ENCODE measurements around the gene HPX.

HPX gene

DNA sequence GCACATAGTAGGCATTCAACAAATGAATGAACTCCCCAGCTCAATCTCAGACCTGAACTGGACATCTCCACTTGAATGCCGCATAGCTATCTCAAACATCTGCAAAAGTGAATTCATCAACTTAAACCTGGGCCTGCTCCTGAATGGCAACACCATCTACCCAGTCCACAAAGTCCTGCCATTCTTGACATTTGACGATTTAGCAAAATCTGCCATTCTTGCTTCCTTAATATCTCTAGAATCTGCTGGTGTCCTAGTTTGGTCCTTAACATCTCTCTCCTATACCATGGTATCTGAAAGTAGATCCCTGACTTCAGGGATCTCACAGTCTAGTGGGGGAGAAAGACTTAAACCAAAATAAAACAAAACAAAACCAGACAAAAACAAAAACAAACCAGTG, 12.4 kb upstream of the HPX start:
- Mint-ChIP-seq H3K27ac (no peak overlapping the region), H3K4me1 (ENCODE audit: low read depth) (no peaks in the 10 kb centered on the region), H3K9me3 (no peaks in the 10 kb centered on the region), H3K36me3 (ENCODE audit: low read depth) (no peaks in the 10 kb centered on the region), H3K4me3 (no peak overlapping the region), H3K27me3 (ENCODE audit: low read depth) (no peaks in the 10 kb centered on the region)
- DNase-seq (ENCODE audit: low spot score): no peak

DNA sequence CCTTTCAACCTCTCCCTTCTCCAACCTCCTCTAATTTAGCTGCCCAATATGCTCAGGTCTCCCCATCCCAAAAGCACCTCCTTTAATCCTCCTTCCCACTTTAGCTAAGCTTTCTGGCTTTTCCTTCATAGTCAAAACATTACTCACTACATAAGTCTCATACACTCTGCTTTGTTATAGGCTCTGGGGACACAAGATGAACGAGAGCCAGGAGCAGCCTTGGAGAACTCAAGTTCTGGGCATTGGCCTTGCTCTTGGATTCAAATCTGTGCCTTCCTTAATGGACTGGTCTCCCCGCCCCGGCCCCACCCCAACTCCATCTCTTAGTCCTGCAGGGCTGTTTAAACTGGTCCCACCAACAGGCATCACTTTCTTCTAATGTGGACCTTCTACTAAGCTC, 11.4 kb upstream of the HPX start:
- Mint-ChIP-seq H3K27ac (no peak overlapping the region), H3K9me3 (no peaks in the 10 kb centered on the region), H3K27me3 (ENCODE audit: low read depth) (no peaks in the 10 kb centered on the region), H3K4me1 (ENCODE audit: low read depth) (no peaks in the 10 kb centered on the region), H3K4me3 (no peak overlapping the region), H3K36me3 (ENCODE audit: low read depth) (no peaks in the 10 kb centered on the region)
- no peak for DNase-seq (ENCODE audit: low spot score)

DNA sequence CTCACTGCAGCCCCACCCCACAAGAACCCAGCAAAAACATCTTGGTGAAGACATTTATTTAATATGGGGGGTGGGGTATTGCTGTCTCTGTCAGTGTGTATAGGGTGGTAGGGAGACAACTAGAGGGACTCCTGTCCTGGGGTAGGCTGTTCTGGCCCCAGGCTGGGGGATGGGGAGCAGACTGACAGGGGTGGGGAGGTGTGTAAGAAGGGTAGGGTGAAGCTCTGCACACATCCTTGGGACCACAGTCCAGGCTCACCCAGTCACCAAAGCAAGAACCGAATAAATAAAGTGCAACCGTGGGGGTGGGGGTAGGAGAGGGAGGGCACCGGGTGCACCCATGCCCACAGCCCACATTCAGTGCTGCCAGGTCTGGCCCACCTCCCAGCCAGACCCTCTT, 7.8 kb upstream of the HPX start:
- peaks cover 10% of the 10 kb centered on the region for H3K27me3 Mint-ChIP-seq (ENCODE audit: low read depth)
- H3K36me3 Mint-ChIP-seq (ENCODE audit: low read depth): no peaks in the 10 kb centered on the region
- no peaks in the 10 kb centered on the region for H3K4me1 Mint-ChIP-seq (ENCODE audit: low read depth)
- H3K9me3 Mint-ChIP-seq: no peaks in the 10 kb centered on the region
- H3K27ac Mint-ChIP-seq: no peak overlapping the region
- H3K4me3 Mint-ChIP-seq: no peak overlapping the region
- no peak for DNase-seq (ENCODE audit: low spot score)

DNA sequence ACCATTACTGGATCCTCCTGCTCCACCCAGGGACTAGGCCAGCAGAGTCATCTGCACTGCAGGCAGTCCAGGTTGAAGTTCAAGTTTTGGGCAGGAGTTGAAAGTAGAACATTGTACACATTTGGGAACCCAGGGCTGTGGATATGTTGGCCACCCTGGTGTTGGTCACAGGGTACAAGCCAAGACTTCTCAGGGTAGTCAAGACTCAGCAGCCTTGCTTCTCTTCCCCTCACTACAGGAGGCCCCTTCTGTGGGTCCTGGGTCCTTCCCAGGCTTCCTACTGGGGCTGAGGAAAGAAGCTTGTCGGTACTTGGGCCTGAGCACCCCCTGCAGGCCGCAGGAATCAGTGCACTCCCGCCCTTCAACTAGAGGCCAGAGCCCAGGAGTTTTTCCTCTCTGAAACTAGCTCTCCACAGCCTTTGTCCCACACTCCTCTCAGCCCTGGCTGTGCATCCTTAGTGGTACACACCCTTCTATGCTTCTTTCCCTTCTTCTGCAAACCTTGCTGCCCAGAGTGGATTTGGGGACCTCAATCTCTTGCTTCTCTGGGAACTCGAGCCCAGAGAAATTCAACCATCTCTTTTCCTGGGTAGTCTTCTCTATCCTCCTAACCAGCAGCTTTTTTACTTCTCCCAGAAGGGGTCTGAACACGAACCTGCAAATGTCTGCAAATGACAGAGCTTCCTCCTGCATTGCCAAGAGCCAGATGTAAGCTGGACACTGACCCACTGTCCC, 2.6 kb upstream of the HPX start:
- Mint-ChIP-seq H3K36me3 (ENCODE audit: low read depth) (no peaks in the 10 kb centered on the region), H3K4me3 (no peak overlapping the region), H3K27ac (no peak overlapping the region), H3K9me3 (no peaks in the 10 kb centered on the region), H3K4me1 (ENCODE audit: low read depth) (peaks cover 2% of the 10 kb centered on the region), H3K27me3 (ENCODE audit: low read depth) (peaks cover 10% of the 10 kb centered on the region)
- peak; percentile 25 for DNase-seq (ENCODE audit: low spot score)

DNA sequence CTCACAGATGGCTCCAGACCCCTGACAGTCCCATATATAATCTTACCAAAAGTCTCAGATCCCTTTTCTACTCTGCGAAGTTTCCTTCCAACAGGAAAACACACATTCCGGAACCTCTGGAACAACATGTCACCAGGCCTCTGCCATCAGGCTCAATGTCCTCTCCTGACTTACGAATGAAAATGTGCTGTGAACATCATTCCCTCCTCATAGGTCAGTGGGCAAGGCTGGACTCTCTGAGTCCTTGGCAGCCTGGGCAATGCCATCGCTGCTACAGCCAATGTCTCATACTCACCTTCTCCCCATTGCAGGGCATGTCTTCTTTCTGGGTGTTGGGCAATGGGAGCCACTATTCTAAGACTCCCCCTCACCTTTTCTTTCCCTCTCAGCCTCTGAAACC, 1.7 kb upstream of the HPX start:
- H3K36me3 Mint-ChIP-seq (ENCODE audit: low read depth): no peaks in the 10 kb centered on the region
- no peak overlapping the region for H3K4me3 Mint-ChIP-seq
- no peak for DNase-seq (ENCODE audit: low spot score)
- H3K9me3 Mint-ChIP-seq: no peaks in the 10 kb centered on the region
- peaks cover 2% of the 10 kb centered on the region for H3K4me1 Mint-ChIP-seq (ENCODE audit: low read depth)
- no peak overlapping the region for H3K27ac Mint-ChIP-seq
- peaks cover 10% of the 10 kb centered on the region for H3K27me3 Mint-ChIP-seq (ENCODE audit: low read depth)

DNA sequence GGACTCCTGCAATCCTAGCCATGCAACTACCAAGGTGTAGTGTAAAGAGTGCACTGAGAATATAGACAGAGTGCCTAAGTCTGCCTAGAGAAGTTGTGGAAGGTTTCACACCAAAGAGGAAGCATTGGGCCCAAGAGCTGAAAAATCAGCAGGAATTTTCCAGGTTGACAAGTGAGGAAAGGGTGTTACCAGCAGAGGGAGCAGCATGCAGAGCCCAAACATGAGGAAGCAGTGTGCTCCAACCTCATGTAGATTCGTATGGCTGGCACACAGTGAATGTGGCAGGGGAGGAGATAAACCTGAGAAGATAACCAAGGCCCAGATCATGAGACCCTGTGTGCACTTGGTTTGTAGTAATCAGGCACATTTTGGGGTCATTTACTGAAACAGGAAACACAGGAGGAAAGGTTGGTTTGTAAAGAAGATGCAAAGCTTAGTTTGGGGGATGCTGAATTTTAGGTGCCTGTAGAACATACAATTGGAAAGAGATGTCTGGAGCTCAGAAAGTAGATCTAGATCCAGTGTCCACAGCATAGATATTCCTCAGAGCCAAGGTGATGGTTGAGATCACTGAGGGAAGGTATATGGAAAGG, 1.7 kb downstream of the HPX start:
- no peak overlapping the region for H3K27ac Mint-ChIP-seq
- no peak overlapping the region for H3K4me3 Mint-ChIP-seq
- no peaks in the 10 kb centered on the region for H3K27me3 Mint-ChIP-seq (ENCODE audit: low read depth)
- H3K4me1 Mint-ChIP-seq (ENCODE audit: low read depth): peaks cover 6% of the 10 kb centered on the region
- peak; percentile 11 for DNase-seq (ENCODE audit: low spot score)
- no peaks in the 10 kb centered on the region for H3K9me3 Mint-ChIP-seq
- no peaks in the 10 kb centered on the region for H3K36me3 Mint-ChIP-seq (ENCODE audit: low read depth)

DNA sequence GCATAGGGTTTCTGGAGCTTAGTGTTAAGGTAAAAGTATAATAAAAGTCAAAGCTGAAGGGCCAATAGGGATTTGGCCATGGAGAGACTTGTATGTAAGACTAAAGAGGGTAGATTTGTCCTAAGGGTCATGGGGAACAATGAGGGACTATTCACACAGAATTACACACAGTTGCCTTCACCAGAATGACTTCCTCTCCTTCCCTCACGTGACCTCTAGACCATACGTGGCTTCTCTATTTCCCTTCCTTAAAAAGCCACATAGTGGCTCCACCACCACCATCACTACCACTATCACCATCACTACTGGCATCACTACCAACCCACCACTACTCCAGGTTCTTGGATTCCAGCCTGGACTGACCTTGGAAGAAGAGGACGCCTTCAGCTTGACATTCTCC, 2.8 kb downstream of the HPX start:
- no peak for DNase-seq (ENCODE audit: low spot score)
- H3K4me3 Mint-ChIP-seq: no peak overlapping the region
- H3K4me1 Mint-ChIP-seq (ENCODE audit: low read depth): peaks cover 6% of the 10 kb centered on the region
- no peaks in the 10 kb centered on the region for H3K9me3 Mint-ChIP-seq
- no peaks in the 10 kb centered on the region for H3K36me3 Mint-ChIP-seq (ENCODE audit: low read depth)
- no peak overlapping the region for H3K27ac Mint-ChIP-seq
- H3K27me3 Mint-ChIP-seq (ENCODE audit: low read depth): no peaks in the 10 kb centered on the region

DNA sequence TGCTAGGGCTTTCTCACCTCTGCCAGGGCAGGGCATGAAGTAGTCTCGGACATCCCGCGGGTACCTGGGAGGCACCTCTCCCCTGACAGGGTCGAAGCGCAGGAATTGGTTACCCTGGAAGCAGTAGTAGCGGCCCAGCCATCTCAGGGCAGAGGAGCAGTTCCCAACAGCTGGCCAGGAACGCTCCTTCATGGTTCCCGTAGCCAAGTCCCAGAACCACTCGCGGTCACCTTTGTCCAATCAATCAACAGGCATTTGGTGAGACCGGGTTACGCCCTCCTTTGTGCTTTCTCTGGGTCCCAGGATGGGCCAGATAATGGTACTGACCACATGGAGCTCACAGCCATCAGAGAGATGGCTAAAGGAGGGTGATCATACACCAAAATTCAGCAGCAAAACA, 3.4 kb downstream of the HPX start:
- no peak overlapping the region for H3K4me3 Mint-ChIP-seq
- no peaks in the 10 kb centered on the region for H3K27me3 Mint-ChIP-seq (ENCODE audit: low read depth)
- H3K36me3 Mint-ChIP-seq (ENCODE audit: low read depth): no peaks in the 10 kb centered on the region
- no peak overlapping the region for H3K27ac Mint-ChIP-seq
- peaks cover 8% of the 10 kb centered on the region for H3K4me1 Mint-ChIP-seq (ENCODE audit: low read depth)
- H3K9me3 Mint-ChIP-seq: no peaks in the 10 kb centered on the region
- DNase-seq (ENCODE audit: low spot score): no peak

DNA sequence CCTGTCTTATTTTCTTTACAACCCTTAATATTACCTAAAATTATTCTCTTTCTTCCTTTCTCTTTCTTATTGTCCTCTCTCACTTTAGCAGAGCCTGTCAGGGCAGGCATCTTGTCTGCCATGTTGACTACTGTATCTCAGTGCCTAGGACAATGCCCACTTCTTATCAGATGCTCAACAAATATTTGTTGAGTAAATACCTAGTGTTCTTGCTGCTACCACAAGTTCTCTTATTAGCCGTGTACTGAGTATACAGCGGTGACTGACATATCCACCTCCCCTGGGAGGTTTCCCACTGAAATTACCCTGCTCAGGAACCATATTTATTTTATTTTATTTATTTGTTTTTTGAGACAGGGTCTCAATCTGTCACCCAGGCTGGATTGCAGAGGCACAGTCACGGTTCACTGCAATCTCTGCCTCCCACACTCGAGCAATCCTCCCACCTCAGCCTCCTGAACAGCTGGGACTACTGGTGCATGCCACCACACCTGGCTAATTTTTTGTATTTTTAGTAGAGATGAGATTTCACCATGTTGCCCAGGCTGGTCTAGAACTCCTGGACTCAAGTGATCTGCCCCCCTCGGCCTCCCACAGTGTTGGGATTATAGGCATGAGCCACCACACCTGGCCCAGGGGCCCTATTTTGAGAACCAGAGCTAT, 6.7 kb downstream of the HPX start:
- DNase-seq (ENCODE audit: low spot score): no peak
- Mint-ChIP-seq H3K4me3 (no peak overlapping the region), H3K27me3 (ENCODE audit: low read depth) (no peaks in the 10 kb centered on the region), H3K4me1 (ENCODE audit: low read depth) (peaks cover 6% of the 10 kb centered on the region), H3K9me3 (no peaks in the 10 kb centered on the region), H3K27ac (no peak overlapping the region), H3K36me3 (ENCODE audit: low read depth) (no peaks in the 10 kb centered on the region)

DNA sequence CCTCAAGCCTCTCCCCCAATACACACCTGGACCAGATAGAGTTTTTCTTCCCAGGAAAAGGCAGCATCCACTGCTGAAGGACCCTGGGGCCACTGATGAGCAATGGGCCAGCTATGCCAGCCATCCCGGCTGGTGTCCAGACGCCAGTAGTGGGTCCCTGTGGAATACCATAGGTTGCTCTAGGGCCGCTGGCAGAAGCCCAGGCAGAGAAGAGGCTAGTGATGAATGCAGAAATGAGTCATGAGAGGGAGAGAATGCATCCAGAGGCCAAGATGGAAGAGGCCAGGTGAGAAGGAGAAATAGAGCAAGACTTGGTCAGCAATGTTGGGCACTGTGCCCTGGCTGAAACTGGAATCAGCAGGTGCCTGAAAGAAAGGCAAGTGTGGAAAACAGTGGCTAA, 8.9 kb downstream of the HPX start:
- Mint-ChIP-seq H3K9me3 (no peaks in the 10 kb centered on the region), H3K27me3 (ENCODE audit: low read depth) (peaks cover 6% of the 10 kb centered on the region), H3K4me3 (no peak overlapping the region), H3K4me1 (ENCODE audit: low read depth) (peaks cover 6% of the 10 kb centered on the region), H3K27ac (no peak overlapping the region), H3K36me3 (ENCODE audit: low read depth) (no peaks in the 10 kb centered on the region)
- no peak for DNase-seq (ENCODE audit: low spot score)

DNA sequence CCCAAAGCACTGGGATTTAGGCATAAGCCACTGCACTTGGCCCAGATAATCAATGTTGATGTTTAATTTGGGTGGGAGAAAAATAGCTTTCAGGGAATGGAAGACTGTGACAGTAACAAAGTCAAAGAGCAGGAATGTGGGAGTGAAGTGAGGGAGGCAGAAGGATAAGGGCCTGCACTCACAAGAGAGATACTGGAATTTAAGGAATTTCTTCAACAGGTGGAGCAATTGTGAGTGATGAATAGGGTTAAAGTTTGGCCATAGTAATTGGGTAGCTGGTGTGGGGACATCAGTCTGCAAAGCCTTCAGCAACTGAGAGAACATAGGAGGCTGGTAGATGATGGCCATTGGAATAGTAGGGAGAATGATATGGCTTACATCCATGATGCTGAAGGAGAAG, 13.3 kb downstream of the HPX start:
- no peak overlapping the region for H3K4me3 Mint-ChIP-seq
- peaks cover 40% of the 10 kb centered on the region for H3K27me3 Mint-ChIP-seq (ENCODE audit: low read depth)
- H3K36me3 Mint-ChIP-seq (ENCODE audit: low read depth): no peaks in the 10 kb centered on the region
- no peak overlapping the region for H3K27ac Mint-ChIP-seq
- DNase-seq (ENCODE audit: low spot score): no peak
- H3K4me1 Mint-ChIP-seq (ENCODE audit: low read depth): no peaks in the 10 kb centered on the region
- H3K9me3 Mint-ChIP-seq: no peaks in the 10 kb centered on the region

DNA sequence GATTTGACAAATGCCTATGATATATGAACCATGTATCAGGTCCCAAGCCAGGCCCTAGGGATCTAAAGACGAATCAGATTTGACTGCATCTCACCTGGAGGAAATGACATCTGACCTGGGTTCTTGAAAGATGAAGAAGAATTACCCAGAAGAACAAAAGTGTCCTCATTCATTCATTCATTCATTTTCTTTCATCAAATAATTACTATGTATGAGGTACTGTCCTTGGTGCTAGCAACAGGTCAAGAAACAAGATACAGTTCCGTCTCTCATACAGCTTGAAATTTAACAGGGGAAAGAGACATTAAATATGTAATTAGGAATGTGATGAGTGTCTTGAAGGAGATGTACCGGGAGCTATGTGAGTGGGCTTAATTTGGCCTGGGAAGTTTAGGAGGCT, 20.1 kb downstream of the HPX start:
- Mint-ChIP-seq H3K4me3 (no peak overlapping the region), H3K4me1 (ENCODE audit: low read depth) (peaks cover 3% of the 10 kb centered on the region), H3K9me3 (no peaks in the 10 kb centered on the region), H3K27ac (no peak overlapping the region), H3K27me3 (ENCODE audit: low read depth) (peaks cover 50% of the 10 kb centered on the region), H3K36me3 (ENCODE audit: low read depth) (no peaks in the 10 kb centered on the region)
- no peak for DNase-seq (ENCODE audit: low spot score)

DNA sequence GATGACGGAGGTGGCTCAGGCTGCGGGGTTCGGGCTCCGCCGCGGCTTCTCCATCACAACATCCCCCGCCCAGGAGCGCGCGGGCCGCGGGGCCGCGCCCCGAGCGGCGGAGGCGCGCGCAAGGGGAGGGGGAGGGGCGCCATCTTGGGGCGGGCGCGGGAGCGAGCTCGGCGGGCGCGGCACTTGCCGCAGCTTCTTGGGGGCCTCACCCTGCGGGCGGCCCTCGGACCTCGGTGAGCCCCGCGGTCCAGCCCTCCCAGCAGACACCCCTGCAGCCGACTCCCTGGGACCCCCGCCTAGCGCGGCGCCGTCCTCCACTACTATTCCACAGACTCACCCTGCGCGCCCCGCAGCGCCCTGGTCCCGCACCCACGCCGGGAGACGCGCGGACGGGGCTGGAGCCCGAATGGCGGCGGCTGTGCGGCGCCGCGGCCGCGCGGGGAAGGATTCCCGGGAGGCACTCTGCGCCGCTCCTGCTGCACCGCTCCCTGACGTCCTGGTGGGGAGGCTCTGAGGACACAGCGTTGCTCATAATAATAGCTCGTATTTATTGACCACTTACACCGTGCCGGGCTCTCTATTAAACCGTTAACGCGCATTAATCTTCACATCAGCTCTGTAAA, 21.7 kb downstream of the HPX start, which contains the start of gene APBB1:
TSS of gene APBB1 (minus strand) at position 86 of the 623 bp plus-strand sequence. CDS start 7,747 bp downstream, outside the sequence.
- Mint-ChIP-seq H3K27me3 (ENCODE audit: low read depth) (peaks cover 38% of the 10 kb centered on the region), H3K36me3 (ENCODE audit: low read depth) (no peaks in the 10 kb centered on the region), H3K27ac (peak within 1 kb of the TSS; percentile 47), H3K9me3 (no peaks in the 10 kb centered on the region), H3K4me1 (ENCODE audit: low read depth) (peaks cover 3% of the 10 kb centered on the region), H3K4me3 (peak within 1 kb of the TSS; percentile 72)
- DNase-seq (ENCODE audit: low spot score): peak; percentile 67

DNA sequence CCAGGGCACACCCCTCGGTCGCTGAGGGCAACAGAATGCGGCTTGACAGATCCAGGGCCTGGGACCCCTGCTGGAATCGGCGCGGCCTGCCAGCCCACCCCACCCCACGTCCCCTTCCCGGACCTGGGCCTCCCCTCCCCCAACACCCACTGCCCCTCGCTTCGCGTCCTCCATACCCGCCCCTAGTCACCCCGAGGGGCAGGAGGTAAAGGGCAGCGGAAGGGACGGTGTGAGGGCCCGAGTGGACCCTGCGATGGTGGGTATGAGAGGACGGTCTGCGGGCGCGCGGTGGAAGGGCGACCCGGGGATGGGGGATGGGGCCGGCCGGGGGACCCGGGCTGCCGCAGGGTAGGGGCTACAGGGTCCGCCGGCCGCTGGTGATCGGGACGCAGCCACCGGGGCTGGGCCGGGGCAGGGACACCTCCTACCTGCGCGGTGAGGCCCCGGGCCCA, 22.2 kb downstream of the HPX start:
- H3K27ac Mint-ChIP-seq: no peak overlapping the region
- no peaks in the 10 kb centered on the region for H3K9me3 Mint-ChIP-seq
- H3K36me3 Mint-ChIP-seq (ENCODE audit: low read depth): no peaks in the 10 kb centered on the region
- H3K4me3 Mint-ChIP-seq: no peak overlapping the region
- peaks cover 3% of the 10 kb centered on the region for H3K4me1 Mint-ChIP-seq (ENCODE audit: low read depth)
- DNase-seq (ENCODE audit: low spot score): no peak
- peaks cover 33% of the 10 kb centered on the region for H3K27me3 Mint-ChIP-seq (ENCODE audit: low read depth)

Measured in T-helper 2 cell treated with Interferon-gamma antibody and Interleukin-4, amounts not matched to agents 5 μg/mL and 100 μg/mL, for 36 hours (primary cell).